ENCODE measurements around the gene ARL2BP.

The ARL2BP gene

DNA sequence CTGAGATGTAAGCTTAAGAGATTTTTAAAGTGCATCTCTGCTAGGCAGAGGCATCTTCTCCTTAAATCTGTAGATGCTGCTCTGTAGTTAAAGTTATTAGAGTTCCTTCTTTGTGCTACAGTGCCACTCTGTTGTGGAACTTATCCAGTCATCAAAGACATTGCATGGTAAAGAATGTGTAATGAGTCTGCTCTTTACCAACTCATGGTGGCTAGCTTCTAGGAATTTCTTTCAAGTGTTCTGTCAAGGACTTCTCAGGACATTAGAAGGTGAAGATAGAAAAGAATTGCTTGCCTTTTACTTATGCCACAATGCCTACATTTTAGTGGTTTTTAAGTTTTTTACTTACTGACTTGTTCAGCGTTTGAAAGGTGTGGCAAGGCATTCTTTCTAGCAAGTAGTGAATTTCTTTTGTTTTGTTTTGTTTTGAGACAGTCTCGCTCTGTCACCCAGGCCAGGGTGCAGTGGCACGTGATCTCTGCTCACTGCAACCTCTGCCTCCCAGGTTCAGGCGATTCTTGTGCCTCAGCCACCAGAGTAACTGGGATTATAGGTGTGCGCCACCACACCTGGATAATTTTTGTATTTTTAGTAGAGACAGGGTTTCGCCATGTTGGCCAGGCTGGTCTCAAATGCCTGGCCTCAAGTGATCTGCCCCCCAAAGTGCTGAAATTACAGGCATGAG lies 20.3 kb upstream of the ARL2BP start:
- TF ChIP-seq JUND (IDR thresholded peaks at IDR 0.05; ENCODE audit: low read depth) = no peak
- in situ Hi-C loops (cut with HindIII; ENCODE audit: low pct_unique_long_range_greater_than_20kb, low sequenced_read_pairs) = no loop called here

DNA sequence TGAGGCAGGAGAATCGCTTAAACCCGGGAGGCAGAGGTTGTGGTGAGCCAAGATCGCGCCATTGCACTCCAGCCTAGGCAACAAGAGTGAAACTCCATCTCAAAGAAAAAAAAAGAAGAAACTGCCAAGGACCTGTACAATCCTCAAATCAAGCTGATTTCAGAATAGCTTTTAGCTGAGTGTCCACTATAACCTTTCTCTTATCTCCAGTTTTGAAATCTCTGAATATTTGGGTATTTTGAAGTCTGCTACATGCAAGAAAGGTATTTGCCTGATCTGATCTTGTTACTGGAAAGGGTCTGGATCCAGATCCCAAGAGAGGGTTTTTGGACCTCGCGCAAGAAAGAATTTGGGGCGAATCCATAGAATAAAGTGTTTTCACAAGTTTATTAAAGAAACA lies 19.1 kb upstream of the ARL2BP start:
- TF ChIP-seq JUND (IDR thresholded peaks at IDR 0.05; ENCODE audit: low read depth) = no peak
- DNase-seq (ENCODE audit: low read depth in 1 of 2, low spot score in 1 of 2) = no peak
- in situ Hi-C loops (cut with HindIII; ENCODE audit: low pct_unique_long_range_greater_than_20kb, low sequenced_read_pairs) = no loop called here

More for the DNA sequence above, 20.3 kb upstream of the ARL2BP start:
- DNase-seq (ENCODE audit: low read depth in 1 of 2, low spot score in 1 of 2) = no peak

DNA sequence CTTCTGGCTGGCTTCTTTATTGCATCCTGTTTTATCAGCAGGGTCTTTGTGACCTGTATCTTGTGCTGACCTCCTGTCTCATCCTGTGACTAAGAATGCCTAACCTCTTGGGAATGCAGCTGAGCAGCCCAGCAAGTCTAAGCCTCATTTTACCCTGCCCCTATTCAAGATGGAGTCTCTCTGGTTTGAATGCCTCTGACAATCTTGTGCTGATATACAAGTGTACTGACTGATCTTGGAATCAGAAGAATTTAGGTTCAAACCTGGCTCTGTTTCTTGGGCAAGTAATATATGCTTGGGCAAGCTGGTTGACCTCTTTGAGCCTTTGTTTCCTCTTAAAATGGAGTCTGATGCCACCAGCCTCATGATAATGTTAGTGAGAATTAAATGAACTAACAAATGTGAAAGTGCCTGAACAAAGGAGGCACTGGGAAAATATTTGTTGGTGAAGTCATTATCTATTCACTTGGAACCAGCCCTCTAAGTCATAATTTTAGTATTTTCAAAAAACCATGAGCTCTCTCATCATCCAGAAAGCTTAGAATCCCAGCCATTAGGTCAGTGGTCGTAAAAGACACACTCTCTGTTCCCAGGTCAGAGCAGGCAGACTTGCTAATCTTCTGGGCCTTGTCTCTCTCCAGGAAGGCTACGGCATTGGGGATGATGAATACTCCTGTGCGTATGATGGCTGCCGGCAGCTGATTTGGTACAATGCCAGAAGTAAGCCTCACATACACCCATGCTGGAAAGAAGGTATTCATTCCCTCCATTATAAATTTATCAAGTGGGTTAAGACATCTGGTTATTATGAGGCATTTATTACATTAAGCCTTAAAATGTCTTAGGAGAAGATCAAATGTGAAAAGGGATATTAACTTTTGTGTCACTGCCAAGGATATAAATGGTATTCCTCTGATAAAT lies 18.1 kb upstream of the ARL2BP start:
- in situ Hi-C loops (cut with HindIII; ENCODE audit: low pct_unique_long_range_greater_than_20kb, low sequenced_read_pairs) = no loop called here
- no peak for DNase-seq (ENCODE audit: low read depth in 1 of 2, low spot score in 1 of 2)

DNA sequence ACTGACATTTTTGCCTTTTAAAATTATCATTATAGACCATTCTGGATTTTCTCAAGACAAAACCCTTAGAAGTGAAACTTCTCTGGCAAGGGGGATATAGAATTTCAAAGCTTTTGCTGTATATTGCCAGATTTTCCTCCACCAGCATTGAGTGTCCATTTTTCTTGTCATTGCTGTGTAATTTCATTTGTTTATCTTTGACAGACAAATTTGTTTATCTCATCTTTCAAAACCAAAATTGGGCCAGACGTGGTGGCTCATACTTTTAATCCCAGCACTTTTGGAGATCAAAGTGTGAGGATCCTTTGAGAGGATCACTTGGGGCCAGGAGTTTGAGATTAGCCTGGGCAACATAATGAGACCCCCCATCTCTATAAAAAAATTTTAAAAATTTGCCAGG lies 16.0 kb upstream of the ARL2BP start:
- no peak for DNase-seq (ENCODE audit: low read depth in 1 of 2, low spot score in 1 of 2)
- in situ Hi-C loops (cut with HindIII; ENCODE audit: low pct_unique_long_range_greater_than_20kb, low sequenced_read_pairs) = no loop called here
- no peak for TF ChIP-seq JUND (IDR thresholded peaks at IDR 0.05; ENCODE audit: low read depth)

More for the DNA sequence above, 18.1 kb upstream of the ARL2BP start:
- no peak for TF ChIP-seq JUND (IDR thresholded peaks at IDR 0.05; ENCODE audit: low read depth)

- DNase-seq (ENCODE audit: low read depth in 1 of 2, low spot score in 1 of 2) = no peak
- TF ChIP-seq JUND (IDR thresholded peaks at IDR 0.05; ENCODE audit: low read depth) = no peak
- in situ Hi-C loops (cut with HindIII; ENCODE audit: low pct_unique_long_range_greater_than_20kb, low sequenced_read_pairs) = no loop called here
Observed at GRCh38 chr16:57231821-57232350, 13.2 kb upstream of the ARL2BP start.

DNA sequence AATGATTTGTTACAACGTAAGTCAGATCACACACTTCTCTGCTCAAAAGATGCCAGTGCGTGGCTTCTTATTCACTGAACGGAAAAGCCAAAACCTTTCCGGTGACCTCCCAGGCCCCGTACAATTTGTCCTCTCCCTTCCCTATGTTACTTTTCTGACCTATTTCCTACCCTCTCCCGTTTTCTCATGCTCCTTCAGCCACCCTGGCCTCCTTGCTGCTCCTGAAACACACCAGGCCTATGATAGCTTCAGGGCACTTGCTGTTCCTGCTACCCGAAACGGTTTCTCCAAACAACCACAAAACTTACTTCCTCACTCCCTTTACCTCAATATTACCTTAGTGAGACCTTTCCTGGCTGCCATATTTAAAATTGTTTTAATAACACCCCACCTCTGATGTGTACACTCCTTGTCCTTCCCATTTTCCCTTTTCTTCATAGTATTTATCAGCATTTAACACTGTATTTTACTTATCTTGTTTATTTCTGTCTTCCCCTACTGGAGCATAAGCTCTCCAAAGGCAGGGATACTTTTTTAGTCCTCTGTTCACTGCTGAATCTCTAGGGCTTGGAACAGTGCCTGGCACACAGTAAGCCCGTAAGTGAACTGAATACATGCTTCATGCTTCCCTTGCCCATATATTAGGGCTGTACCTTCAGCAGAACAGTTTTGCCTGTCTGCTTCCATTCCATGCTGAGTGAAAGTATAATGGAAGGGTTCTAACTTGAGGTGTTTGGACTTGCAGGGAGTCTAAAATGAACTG lies 10.9 kb upstream of the ARL2BP start:
- in situ Hi-C loops (cut with HindIII; ENCODE audit: low pct_unique_long_range_greater_than_20kb, low sequenced_read_pairs) = no loop called here
- no peak for TF ChIP-seq JUND (IDR thresholded peaks at IDR 0.05; ENCODE audit: low read depth)
- no peak for DNase-seq (ENCODE audit: low read depth in 1 of 2, low spot score in 1 of 2)

DNA sequence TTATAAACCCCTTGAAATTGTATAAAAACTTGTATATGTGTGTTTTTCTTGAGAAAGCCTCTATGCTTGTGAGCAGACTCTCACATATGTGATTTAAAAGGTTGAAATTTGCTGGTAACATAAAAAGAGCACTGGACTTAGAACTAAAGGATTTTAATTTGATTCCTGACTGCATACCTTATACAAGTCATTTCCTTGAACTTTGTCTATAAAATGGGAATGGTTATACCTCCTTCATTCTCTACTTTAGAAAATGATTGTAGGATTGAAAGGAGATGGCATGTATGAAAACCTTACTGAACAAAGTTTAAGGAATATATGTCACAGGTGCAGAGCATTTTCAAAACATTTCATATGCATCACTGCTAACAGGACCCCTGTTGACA lies 10.4 kb upstream of the ARL2BP start:
- in situ Hi-C loops (cut with HindIII; ENCODE audit: low pct_unique_long_range_greater_than_20kb, low sequenced_read_pairs) = no loop called here
- TF ChIP-seq JUND (IDR thresholded peaks at IDR 0.05; ENCODE audit: low read depth) = no peak
- DNase-seq (ENCODE audit: low read depth in 1 of 2, low spot score in 1 of 2) = no peak

DNA sequence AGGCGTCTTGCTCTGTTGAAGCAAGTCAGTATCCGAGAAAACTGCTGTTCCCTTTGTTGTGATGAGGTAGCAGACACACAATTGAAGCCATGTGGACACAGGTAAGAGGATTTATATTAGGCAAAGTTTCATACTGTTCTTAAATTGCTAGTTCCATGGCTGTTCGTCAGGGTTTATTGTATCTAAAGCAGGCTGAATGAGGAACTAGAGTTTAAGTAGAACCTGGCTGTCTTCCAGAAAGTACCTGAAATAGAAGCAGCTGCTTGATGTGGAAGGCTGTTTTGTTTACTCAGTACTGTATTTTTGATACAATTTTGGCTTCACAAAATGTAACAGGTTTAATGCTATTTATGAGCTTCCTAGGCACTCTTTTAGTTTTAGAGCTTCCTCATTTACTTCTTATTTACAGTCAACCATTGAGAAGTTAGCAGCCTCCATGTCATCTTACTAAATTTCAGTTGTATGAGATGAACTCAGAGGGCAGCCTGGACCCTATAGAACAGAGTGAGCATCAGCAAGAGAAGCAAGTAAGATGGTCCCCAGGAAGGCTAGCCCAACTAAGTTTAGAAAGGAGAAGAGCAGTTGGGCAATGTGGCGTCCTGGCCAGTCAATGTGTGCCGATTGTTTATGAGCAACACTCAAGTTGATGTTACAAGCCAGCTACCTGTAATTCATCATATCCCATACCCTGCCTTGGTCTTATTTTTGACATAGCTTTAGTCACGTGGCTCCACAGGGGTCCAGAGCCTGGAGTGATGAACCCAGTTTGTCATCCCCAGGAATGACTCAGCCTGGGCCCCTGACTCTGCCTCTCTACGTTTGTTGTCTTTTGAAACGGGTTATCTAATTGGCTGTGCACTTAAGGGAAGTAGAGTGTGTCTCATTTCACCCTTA lies 9.7 kb upstream of the ARL2BP start:
- in situ Hi-C loops (cut with HindIII; ENCODE audit: low pct_unique_long_range_greater_than_20kb, low sequenced_read_pairs) = no loop called here
- no peak for DNase-seq (ENCODE audit: low read depth in 1 of 2, low spot score in 1 of 2)
- no peak for TF ChIP-seq JUND (IDR thresholded peaks at IDR 0.05; ENCODE audit: low read depth)

- in situ Hi-C loops (cut with HindIII; ENCODE audit: low pct_unique_long_range_greater_than_20kb, low sequenced_read_pairs) = no loop called here
- no peak for TF ChIP-seq JUND (IDR thresholded peaks at IDR 0.05; ENCODE audit: low read depth)
- DNase-seq (ENCODE audit: low read depth in 1 of 2, low spot score in 1 of 2) = no peak
Observed at GRCh38 chr16:57236022-57236350, 9.1 kb upstream of the ARL2BP start.

DNA sequence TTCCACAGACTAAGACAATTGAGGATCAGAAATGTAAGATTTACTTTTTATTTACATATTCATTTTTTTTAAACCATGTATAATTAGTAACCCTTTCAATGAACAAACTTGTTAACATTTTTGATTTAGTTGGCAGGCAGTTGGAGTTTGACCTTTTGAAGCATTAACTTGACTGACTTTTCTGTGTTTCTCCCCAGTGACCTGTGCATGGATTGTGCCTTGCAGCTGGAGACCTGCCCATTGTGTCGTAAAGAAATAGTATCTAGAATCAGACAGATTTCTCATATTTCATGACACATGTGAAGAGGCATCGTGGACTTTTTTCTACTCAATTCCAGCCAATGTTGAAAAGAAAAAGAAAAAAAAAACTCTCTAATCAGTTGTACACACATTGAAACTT lies 6.4 kb upstream of the ARL2BP start:
- in situ Hi-C loops (cut with HindIII; ENCODE audit: low pct_unique_long_range_greater_than_20kb, low sequenced_read_pairs) = no loop called here
- DNase-seq (ENCODE audit: low read depth in 1 of 2, low spot score in 1 of 2) = no peak
- no peak for TF ChIP-seq JUND (IDR thresholded peaks at IDR 0.05; ENCODE audit: low read depth)

- no peak for DNase-seq (ENCODE audit: low read depth in 1 of 2, low spot score in 1 of 2)
Observed at GRCh38 chr16:57239107-57239506, 6.0 kb upstream of the ARL2BP start.

GRCh38 chr16:57240851-57241250 lies 4.2 kb upstream of the ARL2BP start:
- no peak for TF ChIP-seq JUND (IDR thresholded peaks at IDR 0.05; ENCODE audit: low read depth)
- in situ Hi-C loops (cut with HindIII; ENCODE audit: low pct_unique_long_range_greater_than_20kb, low sequenced_read_pairs) = no loop called here
- DNase-seq (ENCODE audit: low read depth in 1 of 2, low spot score in 1 of 2) = no peak

More at GRCh38 chr16:57239107-57239506, 6.0 kb upstream of the ARL2BP start:
- no peak for TF ChIP-seq JUND (IDR thresholded peaks at IDR 0.05; ENCODE audit: low read depth)
- in situ Hi-C loops (cut with HindIII; ENCODE audit: low pct_unique_long_range_greater_than_20kb, low sequenced_read_pairs) = no loop called here
